Adrenal gland (tissue), 12 donors: ENCODE results near the gene DNM1L. TPM values are rescaled to one million over a fixed set of nuclear protein-coding genes. Genes with fewer than 3 reads are reported as not detected.

Source experiments
- DNase-seq, 7 donors: peaks; one replicate each; pipeline ENCODE4 v3.0.0-alpha.2; 2019 to 2020
- H3K27ac ChIP-seq, 5 donors: fragments of 200-600 bp; sonication (generic) in 4 of 5; 1 replicate in 3 of 5; 2 replicates in 2 of 5; pipeline versions ENCODE4 v1.5.1 to v1.8.0; 2016 to 2020; ENCODE audit warnings: mild to moderate bottlenecking in 1 of 5
- H3K27me3 ChIP-seq: fragments of 200-600 bp; 2 replicates; pipeline ENCODE4 v1.8.0; 2021
- H3K36me3 ChIP-seq, 2 donors: fragments of 200-600 bp; replicated peaks in 1 of 2; 1 replicate in 1 of 2; 2 replicates in 1 of 2; pipeline versions ENCODE4 v1.5.1 to v1.8.0; 2018 to 2022
- H3K4me1 ChIP-seq, 2 donors: fragments of 200-600 bp; replicated peaks in 1 of 2; 1 replicate in 1 of 2; 2 replicates in 1 of 2; pipeline versions ENCODE4 v1.5.1 to v1.8.0; 2018 to 2021
- H3K4me3 ChIP-seq, 4 donors: fragments of 200-600 bp; sonication (generic) in 3 of 4; one replicate each; pipeline ENCODE4 v1.5.1; 2016 to 2018
- H3K9me3 ChIP-seq, 3 donors: fragments of 200-600 bp; sonication (generic) in 1 of 3; replicated peaks in 1 of 3; 1 replicate in 2 of 3; 2 replicates in 1 of 3; pipeline versions ENCODE4 v1.5.1 to v1.8.0; 2016 to 2021
- POLR2A ChIP-seq, 2 donors: fragments of 450-650 bp; IDR thresholded peaks; one replicate each; pipeline ENCODE4 v1.6.1; 2017; ENCODE audit warnings: antibody characterized with exemption in 2 of 2, mild to moderate bottlenecking in 2 of 2, moderate library complexity in 1 of 2
- WGBS, 4 donors: extraction: QIAGEN DNeasy Blood & Tissue Kit in 2 of 4; methylation state at CpG; one replicate each; pipeline versions ENCODE4 v1.1.5 to v1.1.7; 2013 to 2017; 5-methylcytosine and 5-hydroxymethylcytosine counted together
- intact Hi-C, 2 donors: fragments of 100-400 bp; cut with DNase I; formaldehyde crosslinking; loops; one replicate each; pipeline versions ENCODE4 v1.14.1 to v1.15.0; 2022 to 2023
- polyA plus RNA-seq, 3 donors: library from polyadenylated mRNA; stranded (reverse); fragments of 200-250 nt in 2 of 3; fragments of 350-450 nt in 1 of 3; fragmentation: Illumina TruSeq in 1 of 3; extraction: RNeasy Lipid Tissue Mini Kit (QIAGEN cat#74804) in 1 of 3; gene quantifications; one replicate each; pipeline ENCODE4 v1.2.3, GENCODE V29; 2013 to 2014
- total RNA-seq, 9 donors: library from RNA; depleted of rRNA in 4 of 9; stranded (reverse); fragments of >200 nt in 4 of 9; fragments of 120-200 nt in 1 of 9; fragmentation: NEBNext Ultra II Directional in 1 of 9; extraction: Animal tissue kit (Norgen Biotek cat#: 25700) in 1 of 9; gene quantifications; one replicate each; pipeline versions ENCODE4 v1.1.0 to v1.2.4, GENCODE V29; 2013 to 2023
- TF ChIP-seq, protein P1 (sequence below), 6 experiments: fragments of 450-650 bp in 4 of 6; fragments of 200-600 bp in 2 of 6; sonication (generic) in 1 of 6; IDR thresholded peaks; 1 replicate in 5 of 6; 2 replicates in 1 of 6; pipeline versions ENCODE4 v1.5.1 to v1.8.0; 2016 to 2021; ENCODE audit warnings: antibody characterized with exemption in 6 of 6, mild to moderate bottlenecking in 2 of 6, moderate library complexity in 1 of 6
- donor health status: healthy with polysubstance abuse.
- donor health status: Bipolar disorder and iron deficiency.
- donor health status: DM: yes; HTN: yes; CAD: no.
- donor health status: DM: no; HTN: no; CAD: no.
- donor health status: DM: no; HTN: no; CAD: no.
- donor health status: DM: yes; HTN: yes; CAD: no.

The DNM1L gene
- total and polyA plus RNA-seq, 12 donors: 25.3 to 78.1 (median 42.7) TPM

DNA sequence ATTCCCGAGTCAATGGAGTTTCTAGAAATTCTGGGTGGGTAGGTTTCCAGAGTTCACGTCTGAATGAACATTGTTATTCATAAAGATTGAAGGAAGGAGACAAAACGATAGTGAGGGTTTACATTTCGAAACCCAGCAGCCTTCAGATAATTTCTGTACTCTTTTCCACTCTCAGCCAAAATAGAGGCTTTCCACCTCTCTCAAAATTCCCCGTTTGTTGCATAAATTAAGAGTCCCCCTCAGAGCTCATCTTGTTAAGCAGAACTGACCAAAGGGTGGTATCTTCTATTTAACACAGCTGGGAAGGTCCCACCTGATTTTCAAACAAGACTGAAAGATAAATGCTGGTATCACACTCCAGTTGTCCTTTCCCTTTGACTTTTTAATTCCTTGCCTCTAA is 98.1 kb downstream of the DNM1L start:
- no peak for DNase-seq
- no peak overlapping the region for H3K27ac ChIP-seq
- no peak overlapping the region for H3K4me3 ChIP-seq
- H3K4me1 ChIP-seq: no peaks in the 10 kb centered on the region
- no peaks in the 10 kb centered on the region for H3K36me3 ChIP-seq
- intact Hi-C loops: no loop called here
- no peaks in the 10 kb centered on the region for H3K27me3 ChIP-seq
- no peak for TF ChIP-seq POLR2A (IDR thresholded peaks at IDR 0.05)
- TF ChIP-seq, protein P1, sequence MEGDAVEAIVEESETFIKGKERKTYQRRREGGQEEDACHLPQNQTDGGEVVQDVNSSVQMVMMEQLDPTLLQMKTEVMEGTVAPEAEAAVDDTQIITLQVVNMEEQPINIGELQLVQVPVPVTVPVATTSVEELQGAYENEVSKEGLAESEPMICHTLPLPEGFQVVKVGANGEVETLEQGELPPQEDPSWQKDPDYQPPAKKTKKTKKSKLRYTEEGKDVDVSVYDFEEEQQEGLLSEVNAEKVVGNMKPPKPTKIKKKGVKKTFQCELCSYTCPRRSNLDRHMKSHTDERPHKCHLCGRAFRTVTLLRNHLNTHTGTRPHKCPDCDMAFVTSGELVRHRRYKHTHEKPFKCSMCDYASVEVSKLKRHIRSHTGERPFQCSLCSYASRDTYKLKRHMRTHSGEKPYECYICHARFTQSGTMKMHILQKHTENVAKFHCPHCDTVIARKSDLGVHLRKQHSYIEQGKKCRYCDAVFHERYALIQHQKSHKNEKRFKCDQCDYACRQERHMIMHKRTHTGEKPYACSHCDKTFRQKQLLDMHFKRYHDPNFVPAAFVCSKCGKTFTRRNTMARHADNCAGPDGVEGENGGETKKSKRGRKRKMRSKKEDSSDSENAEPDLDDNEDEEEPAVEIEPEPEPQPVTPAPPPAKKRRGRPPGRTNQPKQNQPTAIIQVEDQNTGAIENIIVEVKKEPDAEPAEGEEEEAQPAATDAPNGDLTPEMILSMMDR (IDR thresholded peaks at IDR 0.05): no peak
- no peaks in the 10 kb centered on the region for H3K9me3 ChIP-seq
- 54 to 65% (median 59%) methylated on average over 5 of the region's 5 CpGs for WGBS, 4 donors

DNA sequence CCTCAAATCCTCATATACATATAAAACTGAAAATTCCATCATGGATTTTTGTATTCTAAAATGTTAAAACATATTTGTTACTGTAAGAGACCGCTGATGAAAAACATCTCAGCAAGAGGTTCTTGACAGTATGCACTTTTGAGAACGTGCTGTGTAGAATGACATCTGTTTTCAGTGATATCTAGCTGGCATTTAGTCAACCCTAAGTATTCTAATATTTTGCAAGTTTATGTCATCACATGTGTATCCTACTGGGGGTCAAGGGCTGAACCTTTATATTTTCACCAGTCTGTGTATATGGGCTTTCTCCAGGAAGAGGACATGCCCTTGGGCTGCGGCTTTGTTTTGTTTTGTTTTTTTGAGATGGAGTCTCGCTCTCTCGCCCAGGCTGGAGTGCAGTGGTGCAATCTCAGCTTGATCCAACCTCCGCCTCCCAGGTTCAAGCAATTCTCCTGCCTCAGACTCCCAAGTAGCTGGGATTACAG is 98.6 kb downstream of the DNM1L start:
- intact Hi-C loops: no loop called here
- Histone ChIP-seq H3K27me3 (no peaks in the 10 kb centered on the region), H3K9me3 (no peaks in the 10 kb centered on the region), H3K4me1 (no peaks in the 10 kb centered on the region), H3K27ac (no peak overlapping the region), H3K4me3 (no peak overlapping the region), H3K36me3 (no peaks in the 10 kb centered on the region)
- no peak for DNase-seq
- 42 to 50% (median 47%) methylated on average over 6 of the region's 6 CpGs for WGBS, 4 donors
- TF ChIP-seq, protein P1 (IDR thresholded peaks at IDR 0.05): no peak
- no peak for TF ChIP-seq POLR2A (IDR thresholded peaks at IDR 0.05)

DNA sequence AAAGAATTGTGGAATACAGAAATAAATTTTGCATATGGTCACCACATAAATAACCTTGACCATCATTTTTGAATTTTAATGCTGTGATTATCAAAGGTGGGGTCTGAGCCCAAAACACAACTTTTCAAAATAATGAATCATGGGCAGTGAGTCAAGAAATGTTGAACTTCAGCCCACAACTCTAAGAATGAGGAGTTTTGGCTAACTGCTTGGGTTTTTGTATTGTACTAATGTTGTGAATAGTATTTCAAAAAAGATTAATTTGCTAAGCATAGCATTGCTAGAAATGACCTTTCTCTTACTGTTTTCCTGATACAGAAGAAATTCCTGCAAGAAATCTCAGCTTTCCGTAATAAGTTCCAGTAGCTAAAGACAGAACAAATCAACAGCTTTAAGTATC is 101.0 kb downstream of the DNM1L start:
- no peak for DNase-seq
- intact Hi-C loops: no loop called here
- H3K27ac ChIP-seq: no peak overlapping the region
- H3K9me3 ChIP-seq: no peaks in the 10 kb centered on the region
- TF ChIP-seq, protein P1 (IDR thresholded peaks at IDR 0.05): no peak
- TF ChIP-seq POLR2A (IDR thresholded peaks at IDR 0.05): no peak
- no peak overlapping the region for H3K4me3 ChIP-seq
- no peaks in the 10 kb centered on the region for H3K27me3 ChIP-seq
- WGBS, 4 donors: 35 to 50% (median 43%) methylated on average over 1 of the region's 1 CpG
- no peaks in the 10 kb centered on the region for H3K4me1 ChIP-seq
- no peaks in the 10 kb centered on the region for H3K36me3 ChIP-seq

DNA sequence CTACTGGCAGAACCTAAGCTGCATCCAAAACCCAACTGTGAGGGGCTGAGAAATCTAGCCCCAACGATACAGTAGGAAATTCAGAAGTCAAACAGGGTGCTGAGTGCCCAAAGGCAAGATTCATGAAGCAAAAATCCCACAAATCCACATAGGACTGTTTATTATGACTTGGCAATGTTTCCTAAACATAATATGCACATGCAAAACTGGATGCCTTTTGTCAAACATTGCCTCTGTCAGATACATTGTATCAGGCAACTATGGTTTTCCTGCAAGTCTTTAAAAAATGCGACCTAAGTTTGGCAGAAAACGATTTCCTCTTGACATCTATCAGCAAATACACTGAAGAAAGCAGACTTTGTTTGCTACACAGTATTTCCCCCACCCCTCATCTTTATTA is 103.9 kb downstream of the DNM1L start:
- intact Hi-C loops: no loop called here
- no peak for TF ChIP-seq POLR2A (IDR thresholded peaks at IDR 0.05)
- TF ChIP-seq, protein P1 (IDR thresholded peaks at IDR 0.05): no peak

More for the DNA sequence above, 103.9 kb downstream of the DNM1L start:
- no peak overlapping the region for H3K4me3 ChIP-seq
- no peak overlapping the region for H3K27ac ChIP-seq
- DNase-seq: no peak
- H3K36me3 ChIP-seq: no peaks in the 10 kb centered on the region
- H3K27me3 ChIP-seq: peaks cover 8% of the 10 kb centered on the region
- WGBS, 4 donors: 56 to 69% (median 65%) methylated on average over 3 of the region's 3 CpGs
- no peaks in the 10 kb centered on the region for H3K9me3 ChIP-seq
- H3K4me1 ChIP-seq: no peaks in the 10 kb centered on the region
